Measurements from ENCODE around the gene VIPR2. TPM values are rescaled to one million over a fixed set of nuclear protein-coding genes. Genes with fewer than 3 reads are reported as not detected.

The VIPR2 gene
- total and polyA plus RNA-seq, 11 donors = 3.3 to 27.0 (median 18.5) TPM

DNA sequence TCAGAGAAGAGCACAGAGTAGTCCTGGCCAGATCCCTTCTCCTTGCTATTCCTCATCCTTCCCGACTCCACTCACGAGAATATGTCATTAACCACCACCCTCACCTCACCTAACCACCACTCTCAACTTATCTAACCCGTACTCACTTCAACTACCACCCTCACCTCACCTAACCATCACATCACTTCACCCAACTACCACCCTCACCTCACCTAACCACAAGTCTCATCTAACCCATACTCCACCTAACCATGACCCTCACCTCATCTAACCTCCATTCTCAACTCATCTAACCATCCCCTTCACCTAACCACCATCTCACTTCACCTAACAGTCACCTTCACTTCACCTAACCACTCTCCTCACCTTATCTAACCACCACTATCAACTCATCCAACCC lies 85.0 kb downstream of the VIPR2 start:
- H3K4me3 ChIP-seq = no peak overlapping the region
- intact Hi-C loops (cut with DNase I) = no loop called here
- H3K9me3 ChIP-seq = no peaks in the 10 kb centered on the region
- DNase-seq = no peak
- TF ChIP-seq POLR2A (IDR thresholded peaks at IDR 0.05) (no peak), CTCF (IDR thresholded peaks at IDR 0.05) (no peak)
- H3K27ac ChIP-seq = no peak overlapping the region
- H3K4me1 ChIP-seq = peaks cover 0 to 4% (median under 1%) of the 10 kb centered on the region in 12 donors
- peaks cover 0 to 28% (median 0%) of the 10 kb centered on the region in 9 donors for H3K36me3 ChIP-seq
- no peak for ATAC-seq
- H3K27me3 ChIP-seq = no peaks in the 10 kb centered on the region
- WGBS, 4 donors = 89 to 94% (median 94%) methylated on average over 3 of the region's 3 CpGs

- no peak overlapping the region for H3K4me3 ChIP-seq
- no peaks in the 10 kb centered on the region for H3K4me1 ChIP-seq
- H3K36me3 ChIP-seq = peaks cover 0 to 31% (median 0%) of the 10 kb centered on the region in 9 donors
- no peaks in the 10 kb centered on the region for H3K27me3 ChIP-seq
- WGBS, 4 donors = 93 to 96% (median 94%) methylated on average over 4 of the region's 4 CpGs
- H3K9me3 ChIP-seq = peaks cover 0 to under 1% (median 0%) of the 10 kb centered on the region in 12 donors
- TF ChIP-seq POLR2A (IDR thresholded peaks at IDR 0.05) (no peak), CTCF (IDR thresholded peaks at IDR 0.05) (no peak)
- ATAC-seq (no peak), DNase-seq (no peak)
- intact Hi-C loops (cut with DNase I) = no loop called here
- H3K27ac ChIP-seq = no peak overlapping the region
Observed at GRCh38 chr7:159057647-159058046, 87.0 kb downstream of the VIPR2 start.

DNA sequence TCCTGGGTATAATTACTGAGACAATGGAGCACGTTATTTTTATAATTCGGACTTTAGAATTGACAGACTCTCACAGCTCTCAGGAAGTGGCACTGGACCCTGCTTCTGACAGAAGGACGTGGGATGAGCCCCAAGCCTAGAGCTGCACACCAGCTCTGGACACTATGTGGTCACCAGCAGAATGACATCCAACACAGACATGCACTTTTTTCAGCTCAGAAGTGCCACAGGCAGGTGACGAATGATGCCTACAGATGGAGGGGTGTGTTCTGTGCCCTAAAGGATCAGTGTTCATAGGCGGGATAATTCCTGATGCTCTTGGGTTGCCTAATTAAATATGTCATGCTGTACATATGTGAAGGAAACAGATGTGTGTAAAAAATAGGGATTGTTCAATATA lies 87.9 kb downstream of the VIPR2 start:
- ATAC-seq = no peak
- intact Hi-C loops (cut with DNase I) = no loop called here

DNA sequence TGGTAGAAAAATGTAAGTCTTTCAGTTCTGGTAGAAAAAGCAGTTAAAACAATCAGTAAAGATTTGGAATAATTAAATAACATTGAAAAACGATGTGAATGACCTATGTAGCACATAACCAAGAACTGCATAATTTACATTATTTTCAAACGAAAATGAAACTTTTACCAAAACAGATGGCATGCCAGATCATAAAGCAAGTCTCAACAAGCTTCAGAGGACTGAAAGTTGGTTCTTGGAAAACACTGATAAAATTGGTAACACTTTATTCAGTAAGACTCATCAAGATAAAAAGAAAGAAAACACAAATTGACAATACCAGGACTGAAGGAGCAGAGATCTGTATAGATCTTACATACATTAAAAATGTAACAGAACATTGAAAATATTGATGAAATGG lies 92.8 kb downstream of the VIPR2 start:
- Histone ChIP-seq H3K27me3 (no peaks in the 10 kb centered on the region), H3K9me3 (peaks cover 0 to 11% (median 0%) of the 10 kb centered on the region in 12 donors), H3K27ac (no peak overlapping the region), H3K36me3 (peaks cover 0 to 17% (median 0%) of the 10 kb centered on the region in 9 donors), H3K4me1 (no peaks in the 10 kb centered on the region), H3K4me3 (no peak overlapping the region)
- ATAC-seq (no peak), DNase-seq (no peak)
- intact Hi-C loops (cut with DNase I) = no loop called here
- TF ChIP-seq CTCF (IDR thresholded peaks at IDR 0.05) (no peak), POLR2A (IDR thresholded peaks at IDR 0.05) (no peak)
- WGBS, 4 donors = 60 to 71% (median 68%) methylated on average over 2 of the region's 2 CpGs

More for the DNA sequence above, 87.9 kb downstream of the VIPR2 start:
- peaks cover 0 to 10% (median 0%) of the 10 kb centered on the region in 12 donors for H3K9me3 ChIP-seq
- 71 to 81% (median 77%) methylated on average over 5 of the region's 5 CpGs for WGBS, 4 donors
- no peak for DNase-seq
- H3K4me3 ChIP-seq = no peak overlapping the region
- no peak overlapping the region for H3K27ac ChIP-seq
- H3K27me3 ChIP-seq = no peaks in the 10 kb centered on the region
- no peaks in the 10 kb centered on the region for H3K4me1 ChIP-seq
- peaks cover 0 to 31% (median 0%) of the 10 kb centered on the region in 9 donors for H3K36me3 ChIP-seq
- TF ChIP-seq CTCF (IDR thresholded peaks at IDR 0.05) (no peak), POLR2A (IDR thresholded peaks at IDR 0.05) (no peak)
